Fibroblast of lung (primary cell): ENCODE measurements around the gene MAPK13.

Experiments used
- EZH2 ChIP-seq: IDR thresholded peaks from 2 replicates; pipeline ENCODE4 v1.5.1; 2012; ENCODE audit warnings: low read length, control low read depth, mild to moderate bottlenecking; ENCODE audit errors: missing control alignments
- TF ChIP-seq, protein P1 (sequence below), 2 donors: IDR thresholded peaks in 1 of 2; conservative IDR thresholded peaks in 1 of 2; 1 replicate in 1 of 2; 2 replicates in 1 of 2; pipeline ENCODE4 v1.5.1; 2011 to 2012; ENCODE audit warnings: low read length in 2 of 2, control low read depth in 1 of 2, inconsistent platforms in 1 of 2, low read depth in 1 of 2, mild to moderate bottlenecking in 1 of 2

DNA sequence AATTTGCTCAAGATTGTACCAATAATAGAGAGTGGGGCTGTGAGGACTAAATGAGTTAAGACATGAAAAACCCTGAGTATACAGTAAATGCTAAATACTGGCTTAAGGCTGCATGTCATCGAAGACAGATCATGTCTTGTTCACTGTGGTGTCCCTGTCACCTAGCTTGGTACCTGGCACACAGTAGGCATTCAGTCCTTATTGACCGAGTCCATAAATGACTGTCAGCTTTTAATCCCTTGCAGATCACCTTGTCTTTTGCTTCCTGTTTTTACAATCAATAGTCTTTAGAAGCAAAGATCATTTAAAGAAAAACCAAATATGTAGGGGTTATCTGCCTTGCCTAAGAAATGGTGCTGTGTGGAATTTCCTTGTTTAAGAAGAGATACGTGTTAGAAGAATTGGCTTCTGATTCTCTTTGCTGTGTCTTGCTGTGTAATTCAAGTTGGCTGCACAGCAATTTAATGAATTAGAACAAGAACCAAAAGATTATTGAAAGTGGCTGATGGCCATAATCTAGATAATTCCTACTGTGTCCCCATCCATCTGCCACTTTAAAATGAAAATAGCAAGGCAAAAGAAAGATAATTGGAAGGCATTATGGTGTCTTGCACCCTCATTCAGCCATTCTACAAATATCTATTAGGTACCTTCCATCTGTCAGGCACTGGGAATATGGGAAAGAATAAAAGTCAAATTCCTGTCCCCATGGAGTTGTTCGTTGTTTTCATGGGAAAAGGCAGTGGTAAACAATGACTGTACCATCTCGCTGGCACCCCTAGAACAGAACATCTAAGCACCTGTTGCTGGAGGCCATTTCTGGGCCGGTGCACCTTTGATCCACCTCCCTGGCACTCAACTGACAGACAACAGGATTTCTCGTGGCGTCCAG lies 12.4 kb upstream of the MAPK13 start:
- TF ChIP-seq, protein P1, sequence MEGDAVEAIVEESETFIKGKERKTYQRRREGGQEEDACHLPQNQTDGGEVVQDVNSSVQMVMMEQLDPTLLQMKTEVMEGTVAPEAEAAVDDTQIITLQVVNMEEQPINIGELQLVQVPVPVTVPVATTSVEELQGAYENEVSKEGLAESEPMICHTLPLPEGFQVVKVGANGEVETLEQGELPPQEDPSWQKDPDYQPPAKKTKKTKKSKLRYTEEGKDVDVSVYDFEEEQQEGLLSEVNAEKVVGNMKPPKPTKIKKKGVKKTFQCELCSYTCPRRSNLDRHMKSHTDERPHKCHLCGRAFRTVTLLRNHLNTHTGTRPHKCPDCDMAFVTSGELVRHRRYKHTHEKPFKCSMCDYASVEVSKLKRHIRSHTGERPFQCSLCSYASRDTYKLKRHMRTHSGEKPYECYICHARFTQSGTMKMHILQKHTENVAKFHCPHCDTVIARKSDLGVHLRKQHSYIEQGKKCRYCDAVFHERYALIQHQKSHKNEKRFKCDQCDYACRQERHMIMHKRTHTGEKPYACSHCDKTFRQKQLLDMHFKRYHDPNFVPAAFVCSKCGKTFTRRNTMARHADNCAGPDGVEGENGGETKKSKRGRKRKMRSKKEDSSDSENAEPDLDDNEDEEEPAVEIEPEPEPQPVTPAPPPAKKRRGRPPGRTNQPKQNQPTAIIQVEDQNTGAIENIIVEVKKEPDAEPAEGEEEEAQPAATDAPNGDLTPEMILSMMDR (conservative IDR thresholded peaks at IDR 0.05 in 1 of 2, IDR thresholded peaks at IDR 0.05 in 1 of 2; ENCODE audit: low read depth in 1 of 2, low read length in 2 of 2) = no peak
- TF ChIP-seq EZH2 = no peak
